Aorta (tissue), 5 donors: ENCODE data around the gene USF1. TPM values are rescaled to one million over a fixed set of nuclear protein-coding genes. Genes with fewer than 3 reads are reported as not detected.
A peak's percentile ranks its signal among the peaks of the same experiment; 100 is the strongest.
"Not testable (repeated sequence)": the region's sequence is repeated elsewhere in the genome, so short reads cannot be mapped to it uniquely, and the experiment has no call there.

ENCODE experiments used
- ATAC-seq: fragments of 200-7000 bp; cut with Tn5 transposase; one replicate; pipeline ENCODE4 v1.9.1; 2022; ENCODE audit warnings: moderate library complexity; ENCODE audit not compliant: low FRiP score
- DNase-seq, 2 donors: peaks; one replicate each; pipeline ENCODE4 v3.0.0-alpha.2; 2020
- H3K27ac ChIP-seq, 2 donors: one replicate each; pipeline ENCODE4 v1.5.1; 2013; ENCODE audit warnings: low read length in 2 of 2, mild to moderate bottlenecking in 2 of 2, moderate library complexity in 2 of 2, control low read depth in 1 of 2, inconsistent platforms in 1 of 2, low read depth in 1 of 2
- H3K27me3 ChIP-seq, 2 donors: one replicate each; pipeline ENCODE4 v1.6.1; 2013; ENCODE audit warnings: control low read depth in 1 of 2, low read length in 1 of 2, mild to moderate bottlenecking in 1 of 2, moderate library complexity in 1 of 2; ENCODE audit not compliant: insufficient read depth in 2 of 2, control insufficient read depth in 1 of 2
- H3K36me3 ChIP-seq, 2 donors: one replicate each; pipeline ENCODE4 v1.6.1; 2013; ENCODE audit warnings: control low read depth in 1 of 2, low read length in 1 of 2, mild to moderate bottlenecking in 1 of 2; ENCODE audit not compliant: insufficient read depth in 2 of 2, control insufficient read depth in 1 of 2
- H3K4me1 ChIP-seq, 2 donors: one replicate each; pipeline ENCODE4 v1.6.1; 2013; ENCODE audit warnings: low read length in 2 of 2, control low read depth in 1 of 2, mild to moderate bottlenecking in 1 of 2, moderate library complexity in 1 of 2; ENCODE audit not compliant: insufficient read depth in 2 of 2, control insufficient read depth in 1 of 2
- H3K4me3 ChIP-seq, 2 donors: one replicate each; pipeline ENCODE4 v1.5.1; 2013; ENCODE audit warnings: low read length in 2 of 2, control low read depth in 1 of 2, mild to moderate bottlenecking in 1 of 2
- H3K9me3 ChIP-seq: one replicate; pipeline ENCODE4 v1.6.1; 2013; ENCODE audit warnings: mild to moderate bottlenecking, low read length; ENCODE audit not compliant: control insufficient read depth
- WGBS, 2 donors: extraction: QIAGEN DNeasy Blood & Tissue Kit; methylation state at CpG; one replicate each; pipeline ENCODE4 v1.1.7; 2013; 5-methylcytosine and 5-hydroxymethylcytosine counted together
- intact Hi-C, 2 donors: fragments of 100-400 bp; cut with DNase I; formaldehyde crosslinking; loops; one replicate each; pipeline versions ENCODE4 v1.14.2 to v1.15.0; 2022
- polyA plus RNA-seq, 2 donors: library from polyadenylated mRNA; stranded (reverse); fragments of 200-250 nt; gene quantifications; one replicate each; pipeline ENCODE4 v1.2.3, GENCODE V29; 2013
- total RNA-seq, 2 donors: library from RNA; stranded (reverse); fragmentation: NEBNext Ultra II Directional; extraction: Animal tissue kit (Norgen Biotek cat#: 25700); gene quantifications; one replicate each; pipeline ENCODE4 v1.2.1, GENCODE V29; 2021
- donor health status: healthy with polysubstance abuse.
- donor health status: Bipolar disorder and iron deficiency.
- donor health status: DM: no; HTN: no; CAD: no.
- donor health status: DM: no; HTN: no; CAD: no.
- donor health status: DM: yes; HTN: yes; CAD: no.

USF1 gene
- total and polyA plus RNA-seq, 4 donors: 33.8 to 124 (median 54.6) TPM

DNA sequence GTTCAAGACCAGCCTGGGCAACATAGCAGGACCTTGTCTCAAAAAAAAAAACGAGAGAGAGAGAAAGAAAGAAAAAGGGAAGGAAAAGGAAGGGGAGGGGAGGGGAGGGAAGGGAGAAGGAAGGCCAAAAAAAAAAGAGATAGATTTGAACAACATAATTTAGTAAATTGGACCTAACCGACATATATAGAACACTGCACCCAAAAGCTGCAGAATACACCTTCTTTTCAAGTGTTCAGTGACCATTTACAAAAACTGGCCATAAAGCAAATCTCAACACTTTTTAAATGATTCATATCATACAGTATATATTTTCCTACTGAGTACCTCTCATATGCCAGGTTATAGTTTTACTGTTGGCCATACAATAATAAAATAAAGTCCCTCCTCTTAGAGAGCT lies 13.9 kb downstream of the USF1 start:
- Histone ChIP-seq H3K27me3 (no peaks in the 10 kb centered on the region), H3K4me1 (no peaks in the 10 kb centered on the region), H3K9me3 (no peaks in the 10 kb centered on the region), H3K36me3 (no peaks in the 10 kb centered on the region), H3K27ac (no peak overlapping the region), H3K4me3 (no peak overlapping the region)
- ATAC-seq (no peak), DNase-seq (no peak)
- intact Hi-C loops: no loop called here
- 81 to 100% methylated on average over 2 of the region's 2 CpGs for WGBS, 2 donors

DNA sequence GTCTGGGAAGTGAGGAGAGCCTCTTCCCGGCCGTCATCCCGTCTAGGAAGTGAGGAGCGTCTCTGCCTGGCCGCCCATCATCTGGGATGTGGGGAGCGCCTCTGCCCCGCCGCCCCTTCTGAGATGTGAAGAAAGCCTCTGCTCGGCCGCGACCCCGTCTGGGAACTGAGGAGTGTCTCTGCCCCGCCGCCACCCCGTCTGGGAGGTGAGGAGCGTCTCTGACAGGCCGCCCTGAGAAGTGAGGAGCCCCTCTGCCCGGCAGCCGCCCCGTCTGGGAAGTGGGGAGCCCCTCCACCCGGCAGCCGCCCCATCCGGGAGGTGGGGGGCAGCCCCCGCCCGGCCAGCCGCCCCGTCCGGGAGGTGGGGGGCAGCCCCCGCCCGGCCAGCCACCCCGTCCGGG lies 16.3 kb downstream of the USF1 start:
- H3K27ac ChIP-seq, H3K36me3 ChIP-seq, intact Hi-C loops, DNase-seq, H3K4me1 ChIP-seq, H3K27me3 ChIP-seq, ATAC-seq, H3K4me3 ChIP-seq, H3K9me3 ChIP-seq: not testable (repeated sequence)
- 94 to 96% methylated on average over 32 of the region's 32 CpGs for WGBS, 2 donors

- 60 to 70% methylated on average over 1 of the region's 1 CpG for WGBS, 2 donors
- H3K27ac ChIP-seq, H3K4me1 ChIP-seq, H3K27me3 ChIP-seq, H3K36me3 ChIP-seq, intact Hi-C loops, ATAC-seq, DNase-seq, H3K4me3 ChIP-seq, H3K9me3 ChIP-seq: not testable (repeated sequence)
Observed at GRCh38 chr1:161026954-161027353, 18.8 kb downstream of the USF1 start.

DNA sequence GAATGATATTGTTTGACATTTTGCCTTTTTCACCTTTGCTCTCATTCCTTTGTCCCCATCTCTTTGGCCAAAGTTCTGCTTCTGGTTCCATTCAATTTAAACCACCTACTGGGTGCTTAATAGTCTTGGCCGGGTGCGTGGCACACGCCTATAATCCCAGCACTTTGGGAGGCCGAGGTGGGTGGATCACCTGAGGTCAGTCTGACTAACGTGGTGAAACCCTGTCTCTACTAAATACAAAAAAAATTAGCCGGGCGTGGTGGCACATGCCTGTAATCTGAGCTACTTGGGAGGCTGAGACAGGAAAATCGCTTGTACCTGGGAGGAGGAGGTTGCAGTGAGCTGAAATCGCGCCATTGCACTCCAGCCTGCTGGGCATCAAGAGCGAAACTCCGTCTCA lies 23.3 kb downstream of the USF1 start:
- H3K27me3 ChIP-seq, H3K4me1 ChIP-seq, intact Hi-C loops, H3K27ac ChIP-seq, H3K36me3 ChIP-seq, H3K4me3 ChIP-seq, H3K9me3 ChIP-seq, ATAC-seq, DNase-seq: not testable (repeated sequence)
- WGBS, 2 donors: 88 to 90% methylated on average over 12 of the region's 12 CpGs

GRCh38 chr1:161021970-161022353 lies 23.8 kb downstream of the USF1 start:
- ATAC-seq: no peak
- WGBS, 2 donors: 81 to 82% methylated on average over 2 of the region's 2 CpGs
- Histone ChIP-seq H3K27me3 (no peaks in the 10 kb centered on the region), H3K4me3 (no peak overlapping the region), H3K4me1 (no peaks in the 10 kb centered on the region), H3K27ac (no peak overlapping the region), H3K9me3 (no peaks in the 10 kb centered on the region), H3K36me3 (no peaks in the 10 kb centered on the region)
- no peak for DNase-seq
- intact Hi-C loops: no loop called here

- intact Hi-C loops: no loop called here
- Histone ChIP-seq H3K9me3 (no peaks in the 10 kb centered on the region), H3K27ac (no peak overlapping the region), H3K27me3 (no peaks in the 10 kb centered on the region), H3K4me1 (no peaks in the 10 kb centered on the region), H3K36me3 (no peaks in the 10 kb centered on the region), H3K4me3 (peak overlapping the region; percentile 15 to 44)
- WGBS, 2 donors: 13 to 14% methylated on average over 34 of the region's 34 CpGs
- peak; percentile 79 to 89 for DNase-seq
- peak; percentile 88 for ATAC-seq
Observed at GRCh38 chr1:161021165-161021969, 24.4 kb downstream of the USF1 start.

- Histone ChIP-seq H3K4me1 (no peaks in the 10 kb centered on the region), H3K27me3 (no peaks in the 10 kb centered on the region), H3K27ac (no peak within 1 kb of the TSS), H3K4me3 (peak within 1 kb of the TSS; percentile 15 to 44), H3K9me3 (no peaks in the 10 kb centered on the region), H3K36me3 (no peaks in the 10 kb centered on the region)
- ATAC-seq (peak; percentile 71), DNase-seq (peak in 1 of 2 donors; percentile 78)
- WGBS, 2 donors: 1% methylated on average over 36 of the region's 36 CpGs
- intact Hi-C loops: no loop called here
Observed at GRCh38 chr1:161020509-161021164, 25.1 kb downstream of the USF1 start, which contains the start of gene F11R. TSS of gene F11R (minus strand) at chr1:161021152. CDS start at chr1:161021073, 79 bp downstream.

GRCh38 chr1:161019751-161020495 lies 25.9 kb downstream of the USF1 start:
- H3K9me3 ChIP-seq: no peaks in the 10 kb centered on the region
- intact Hi-C loops: no loop called here
- no peaks in the 10 kb centered on the region for H3K36me3 ChIP-seq
- peak overlapping the region in 1 of 2 donors; percentile 44 for H3K4me3 ChIP-seq
- H3K4me1 ChIP-seq: no peaks in the 10 kb centered on the region
- DNase-seq (no peak), ATAC-seq (peak; percentile 53)
- H3K27me3 ChIP-seq: no peaks in the 10 kb centered on the region
- H3K27ac ChIP-seq: no peak overlapping the region
- WGBS, 2 donors: 21 to 27% methylated on average over 10 of the region's 10 CpGs
